IPS-NIHi11 (cell line): ENCODE measurements around the gene RGS5.
"Not testable (repeated sequence)": the region's sequence is repeated elsewhere in the genome, so short reads cannot be mapped to it uniquely, and the experiment has no call there.

Source experiments
- DNase-seq: peaks from one replicate; pipeline ENCODE4 v3.0.0; 2012; ENCODE audit warnings: mixed read lengths, low spot score

Gene RGS5

DNA sequence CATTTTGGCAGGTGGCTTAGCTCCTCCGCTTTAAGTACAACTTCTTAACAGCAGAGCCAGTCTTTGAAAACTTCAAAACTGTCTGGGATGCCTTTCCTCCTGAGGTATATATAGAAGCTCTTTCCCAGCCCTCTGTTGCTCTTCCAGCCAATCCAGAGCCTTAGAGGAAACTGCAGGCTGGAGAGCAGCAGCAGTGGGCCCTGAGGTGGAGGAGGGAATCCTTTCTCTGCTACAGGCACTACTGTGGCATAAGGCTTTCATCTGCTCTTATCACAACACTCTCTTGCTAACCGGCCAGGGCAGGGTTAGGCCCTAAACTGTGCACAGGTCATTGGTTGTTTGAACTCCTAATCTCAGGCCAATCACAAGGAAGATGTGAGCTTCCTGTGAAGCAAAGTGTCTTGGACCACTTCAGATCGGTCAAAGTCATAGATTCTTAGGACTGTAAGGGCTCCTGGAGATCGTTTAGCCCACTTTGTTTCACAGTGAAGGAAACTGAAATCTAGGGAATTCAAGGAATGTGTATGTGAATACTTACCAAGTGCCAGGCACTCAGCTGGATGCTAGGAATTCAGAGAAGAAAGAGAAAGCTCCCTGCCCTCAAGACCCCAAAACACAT is at the start of gene RGS5:
Gene RGS5, minus strand, starts transcription at position 84 of the 619 bp plus-strand sequence. Its CDS starts 81 bp downstream, at position 3.
- DNase-seq, result peak; percentile 67

DNA sequence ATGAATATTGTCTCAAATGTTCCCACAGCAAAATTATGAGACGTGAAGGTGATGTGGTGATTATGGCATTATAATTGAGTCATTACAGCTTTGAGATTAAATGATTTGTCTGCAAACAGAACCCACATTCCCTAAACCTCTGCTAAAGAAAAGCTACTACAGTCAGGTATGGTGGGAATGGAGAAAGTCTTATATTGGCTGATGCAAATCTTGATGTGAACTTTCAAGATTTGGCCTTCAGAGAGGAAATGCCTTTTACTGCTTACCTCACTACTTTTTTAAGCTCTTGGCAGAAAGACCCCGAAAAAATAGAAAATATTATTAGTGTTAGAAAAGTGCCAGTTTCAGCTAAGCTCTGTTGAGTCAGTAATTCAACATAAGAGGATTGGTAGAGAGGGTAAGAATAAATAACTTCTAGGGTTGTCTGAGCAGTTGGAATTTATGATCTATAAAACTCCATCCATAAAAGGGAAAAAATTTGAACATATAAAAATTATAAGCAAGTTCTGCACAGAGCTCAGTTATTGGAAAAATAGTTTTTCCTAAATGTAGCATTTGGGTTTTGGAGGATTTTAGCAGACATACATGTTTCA is 47.8 kb upstream of the RGS5 start:
- no peak for DNase-seq

DNA sequence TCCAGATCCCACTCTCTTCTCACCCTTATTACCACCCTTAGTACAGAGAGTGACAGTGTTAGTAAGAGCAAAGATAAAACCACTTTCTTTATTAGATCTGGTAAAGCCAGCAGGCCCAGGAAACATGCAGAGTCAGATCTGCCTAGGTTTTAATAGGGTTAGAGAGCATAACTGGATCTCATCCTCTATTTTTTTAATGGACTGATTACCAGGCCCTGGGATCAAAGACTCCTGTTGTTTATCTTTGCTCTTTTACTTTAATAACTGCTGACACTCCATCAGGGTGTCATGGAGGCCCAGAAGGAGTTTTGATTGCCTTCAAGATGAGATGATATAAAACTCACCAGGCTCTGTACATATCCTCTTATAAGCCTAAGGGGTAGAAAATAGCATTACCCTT is 45.3 kb upstream of the RGS5 start:
- DNase-seq, result no peak

- DNase-seq, result not testable (repeated sequence)
Observed at GRCh38 chr1:163244648-163245047, 41.9 kb upstream of the RGS5 start.

GRCh38 chr1:163241746-163242145 is 39.0 kb upstream of the RGS5 start:
- no peak for DNase-seq

DNA sequence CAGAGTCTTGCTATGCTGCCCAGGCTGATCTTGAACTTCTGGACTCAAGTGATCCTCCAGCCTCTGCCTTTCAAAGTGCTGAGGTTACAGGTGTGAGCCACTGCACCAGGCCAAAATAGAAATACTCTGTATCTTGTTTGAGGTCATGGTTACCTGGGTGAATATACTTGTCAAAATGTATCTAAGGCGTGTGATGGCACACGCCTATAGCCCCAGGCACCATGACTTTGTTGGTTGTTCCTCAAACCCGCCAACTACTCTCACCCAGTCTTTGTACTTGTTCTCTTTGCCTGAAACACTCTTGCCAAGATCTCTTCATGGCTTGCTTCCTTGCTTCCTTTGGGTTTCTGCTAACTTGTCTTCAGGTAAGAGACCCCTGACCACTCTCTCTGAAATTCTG is 38.0 kb upstream of the RGS5 start:
- no peak for DNase-seq

DNA sequence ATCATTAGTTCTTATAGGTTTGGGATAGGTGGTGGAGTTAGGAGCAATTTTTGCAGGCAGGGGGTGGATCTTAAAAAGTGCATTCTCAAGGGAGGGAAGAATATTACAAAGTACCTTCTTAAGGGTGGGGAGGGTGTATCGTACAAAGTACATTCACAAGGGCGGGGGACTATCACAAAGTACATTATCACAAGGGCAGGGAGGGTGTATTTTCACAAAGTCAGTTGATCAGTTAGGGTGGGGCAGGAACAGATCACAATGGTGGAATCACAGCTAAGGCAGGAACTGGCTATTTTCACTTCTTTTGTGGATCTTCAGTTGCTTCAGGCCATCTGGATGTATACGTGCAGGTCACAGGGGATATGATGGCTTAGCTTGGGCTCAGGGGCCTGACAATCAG is 30.9 kb upstream of the RGS5 start:
- DNase-seq, result not testable (repeated sequence)

GRCh38 chr1:163231385-163231784 is 28.7 kb upstream of the RGS5 start:
- no peak for DNase-seq

GRCh38 chr1:163230827-163231226 is 28.1 kb upstream of the RGS5 start:
- no peak for DNase-seq

DNA sequence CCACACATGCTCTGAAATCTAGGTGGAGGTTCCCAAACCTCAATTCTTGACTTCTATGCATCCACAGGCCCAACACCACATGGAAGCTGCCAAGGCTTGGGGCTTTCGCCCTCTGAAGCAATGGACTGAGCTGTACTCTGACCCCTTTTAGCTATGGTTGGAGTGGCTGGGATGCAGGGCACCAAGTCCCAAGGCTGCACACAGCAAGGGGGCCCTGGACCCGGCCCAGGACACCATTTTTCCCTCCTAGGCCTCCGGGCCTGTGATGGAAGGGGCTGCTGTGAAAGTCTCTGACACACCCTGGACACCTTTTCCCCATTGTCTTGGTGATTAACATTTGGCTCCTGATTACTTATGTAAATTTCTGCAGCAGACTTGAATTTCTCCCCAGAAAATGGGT is 25.6 kb upstream of the RGS5 start:
- not testable (repeated sequence) for DNase-seq

DNA sequence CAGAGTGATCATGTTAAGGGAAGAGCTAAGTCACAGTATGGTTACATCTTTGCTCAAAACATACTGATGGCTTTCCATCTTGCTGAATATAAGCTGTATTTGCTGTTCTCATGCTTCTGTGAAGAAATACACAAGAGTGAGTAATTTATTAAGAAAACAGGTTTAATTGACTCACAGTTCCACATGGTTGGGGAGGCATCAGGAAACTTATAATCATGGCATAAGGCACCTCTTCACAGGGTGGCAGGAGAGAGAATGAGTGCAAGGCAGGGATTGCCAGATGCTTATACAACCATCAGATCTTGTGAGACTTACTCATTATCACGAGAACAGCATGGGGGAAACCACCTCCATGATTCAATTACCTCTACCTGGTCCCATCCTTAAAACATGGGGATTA is 24.4 kb upstream of the RGS5 start:
- no peak for DNase-seq

DNA sequence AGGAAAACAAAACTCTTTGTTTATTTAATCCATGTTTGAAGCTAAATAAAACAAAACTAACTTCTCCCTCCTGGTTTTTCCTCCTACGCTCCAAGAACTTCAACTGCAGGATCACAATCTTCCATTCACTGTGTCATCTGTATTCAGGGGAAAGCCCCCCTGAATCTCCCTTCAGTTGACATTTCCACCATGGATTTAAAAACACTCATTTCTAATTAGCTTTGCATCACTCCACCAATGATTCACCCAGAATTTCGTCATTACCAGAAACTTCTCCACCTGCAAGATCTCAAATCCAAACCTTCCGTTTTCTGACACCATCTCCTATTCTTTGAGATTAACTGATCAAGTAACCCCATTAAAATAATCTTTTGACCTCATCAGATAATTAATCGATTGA is 10.9 kb upstream of the RGS5 start:
- no peak for DNase-seq

- no peak for DNase-seq
Observed at GRCh38 chr1:163211667-163212066, 9.0 kb upstream of the RGS5 start.

GRCh38 chr1:163205513-163205912 is 2.8 kb upstream of the RGS5 start:
- no peak for DNase-seq

GRCh38 chr1:163203561-163203960 is 845 bp upstream of the RGS5 start:
- no peak for DNase-seq

- DNase-seq, result no peak
Observed at GRCh38 chr1:163201906-163202305, 810 bp downstream of the RGS5 start.

- no peak for DNase-seq
Observed at GRCh38 chr1:163197022-163197421, 5.7 kb downstream of the RGS5 start.

GRCh38 chr1:163196449-163196787 is 6.3 kb downstream of the RGS5 start:
- no peak for DNase-seq

- no peak for DNase-seq
Observed at GRCh38 chr1:163195728-163196448, 6.8 kb downstream of the RGS5 start.

DNA sequence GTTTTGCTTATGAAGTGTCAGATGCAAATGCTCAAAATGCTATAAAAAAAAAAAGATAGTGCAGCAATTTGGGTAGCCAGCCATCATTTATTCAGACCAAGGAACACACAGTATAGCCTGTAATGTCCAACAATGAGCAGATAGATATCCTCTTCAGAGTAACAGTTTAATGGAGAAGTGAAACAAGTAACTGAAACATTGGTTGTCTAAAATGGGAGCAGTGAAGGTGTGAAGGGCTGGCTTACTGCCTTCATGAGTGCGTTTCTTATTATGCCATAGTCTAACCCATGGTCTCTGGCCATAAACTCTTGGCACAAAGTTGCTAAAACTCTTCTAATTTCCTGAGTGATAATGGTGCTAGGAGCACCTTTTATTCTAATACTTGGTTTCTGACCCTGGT is 11.4 kb downstream of the RGS5 start:
- DNase-seq, result no peak

DNA sequence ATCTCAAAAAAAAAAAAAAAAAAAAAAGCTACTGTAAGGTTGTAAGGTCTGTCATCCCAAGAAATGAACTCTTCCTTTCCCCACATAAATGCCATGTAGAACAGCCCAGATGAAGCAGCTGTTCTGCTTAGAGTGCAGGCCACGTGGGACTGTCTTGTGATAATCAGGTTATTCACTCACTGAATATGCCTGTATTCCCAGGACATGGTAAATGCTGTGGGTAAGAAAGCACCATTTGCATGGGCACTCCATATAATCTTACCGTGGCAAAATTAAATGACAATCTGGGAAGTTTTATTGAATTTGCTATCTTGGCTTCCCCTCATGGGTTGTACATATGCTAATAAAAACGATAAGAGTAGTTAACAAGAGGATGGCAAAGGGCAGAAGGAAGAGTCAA is 13.8 kb downstream of the RGS5 start:
- no peak for DNase-seq

DNA sequence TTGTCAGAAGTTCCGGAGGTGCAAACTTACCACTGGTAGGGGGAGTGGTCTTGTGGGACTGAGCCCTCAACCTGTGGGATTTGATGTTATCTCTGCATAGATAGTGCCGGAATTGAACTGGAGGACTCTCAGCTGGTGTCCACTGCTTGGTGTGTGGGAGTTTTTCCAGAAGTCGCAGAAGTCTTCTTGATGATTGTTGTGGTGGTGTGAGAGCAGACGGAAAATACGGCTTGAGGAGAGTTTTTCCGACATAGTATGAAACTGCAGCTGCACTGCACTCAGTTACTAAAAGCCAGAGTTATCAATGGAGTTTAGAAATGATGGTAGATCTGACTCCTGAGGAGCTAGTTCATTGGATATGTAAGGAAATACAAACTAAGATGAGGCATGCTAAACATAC is 14.9 kb downstream of the RGS5 start:
- no peak for DNase-seq

DNA sequence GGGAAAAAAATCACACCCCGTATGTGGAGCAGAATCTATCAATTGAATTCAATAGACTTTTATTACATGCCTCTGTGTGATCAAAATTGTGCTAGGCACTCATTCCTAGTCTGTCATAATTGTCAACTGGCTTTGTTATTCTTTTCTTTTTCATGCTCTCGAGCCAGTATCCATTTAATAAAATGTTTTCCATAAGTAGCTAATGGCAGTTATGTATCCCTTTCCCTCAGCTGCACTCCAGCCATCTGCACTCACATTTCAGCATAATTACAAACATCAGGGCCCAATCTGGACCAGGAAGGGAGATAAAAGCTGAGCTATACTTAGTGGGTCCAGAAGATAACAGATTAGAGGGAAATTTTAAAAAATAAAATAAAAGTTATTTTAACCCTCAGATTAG is 15.9 kb downstream of the RGS5 start:
- no peak for DNase-seq
